Measurements from ENCODE around the gene KIF19. TPM values are rescaled to one million over a fixed set of nuclear protein-coding genes. Genes with fewer than 3 reads are reported as not detected.

The KIF19 gene
- total RNA-seq, 1 experiment from 2014 or later = 0.15 TPM

- Histone ChIP-seq H3K4me1 (ENCODE audit: control insufficient read depth in 1 of 2, insufficient read depth in 2 of 2, low read length in 2 of 2) (peaks cover 7 to 20% of the 10 kb centered on the region in 2 experiments; a peak in 3 of 4 replicates), H3K36me3 (ENCODE audit: control insufficient read depth in 1 of 2, insufficient read depth in 2 of 2, low read length in 2 of 2) (no peaks in the 10 kb centered on the region), H3K4me3 (replicated peaks in 1 of 2; ENCODE audit: low read depth in 1 of 2, low read length in 2 of 2) (no peak overlapping the region), H4K20me1 (ENCODE audit: insufficient read depth) (no peaks in the 10 kb centered on the region), H3K9ac (ENCODE audit: low read length) (no peak overlapping the region), H3K79me2 (ENCODE audit: insufficient read depth, low read length) (no peaks in the 10 kb centered on the region), H2AFZ (ENCODE audit: low read depth, low read length, poor library complexity, severe bottlenecking) (no peak overlapping the region), H3K27ac (ENCODE audit: low read depth, low read length) (no peak overlapping the region), H3K9me3 (ENCODE audit: control insufficient read depth in 1 of 2, insufficient read depth in 1 of 2, low read depth in 1 of 2, low read length in 2 of 2) (no peaks in the 10 kb centered on the region), H3K9me2 (ENCODE audit: insufficient read depth) (no peaks in the 10 kb centered on the region), H3K27me3 (ENCODE audit: insufficient read depth, low read length) (no peaks in the 10 kb centered on the region), H3K4me2 (ENCODE audit: low read length) (no peak overlapping the region)
- CTCF ChIA-PET = interaction anchor here (1.1 to 3.3 kb wide), 2 partner anchors 11 to 60 kb away, joined by 3 to 16 read pairs; partner anchors contain the start of gene GPR142
- DNase-seq (ENCODE audit: low read depth, low spot score) (no peak), ATAC-seq (no peak)
- no peak for TF ChIP-seq MAX (IDR thresholded peaks at IDR 0.05)
- TF ChIP-seq SRF (IDR thresholded peaks at IDR 0.05; ENCODE audit: low read depth) = no peak
- RAD21 ChIA-PET (ENCODE audit: low non-redundant PET in 1 of 2, low total read pairs in 2 of 2, uncharacterized antibody in 2 of 2, unreplicated experiment in 2 of 2) = no interaction called here
- intact Hi-C loops (cut with micrococcal nuclease) = no loop called here
- POLR2A ChIA-PET = no interaction called here
- no TSS peak for BruUV-seq (replicated peaks)
Observed at GRCh38 chr17:74356646-74357465, 30.8 kb downstream of the KIF19 start.

GRCh38 chr17:74357466-74357809 is 31.4 kb downstream of the KIF19 start:
- no peaks in the 10 kb centered on the region for H4K20me1 ChIP-seq (ENCODE audit: insufficient read depth)
- no TSS peak for BruUV-seq (replicated peaks)
- no peak overlapping the region for H3K9ac ChIP-seq (ENCODE audit: low read length)
- H3K4me1 ChIP-seq (ENCODE audit: control insufficient read depth in 1 of 2, insufficient read depth in 2 of 2, low read length in 2 of 2) = peaks cover 7 to 21% of the 10 kb centered on the region in 2 experiments; a peak in 3 of 4 replicates
- DNase-seq (ENCODE audit: low read depth, low spot score) (no peak), ATAC-seq (no peak)
- POLR2A ChIA-PET = no interaction called here
- no peaks in the 10 kb centered on the region for H3K36me3 ChIP-seq (ENCODE audit: control insufficient read depth in 1 of 2, insufficient read depth in 2 of 2, low read length in 2 of 2)
- H3K27me3 ChIP-seq (ENCODE audit: insufficient read depth, low read length) = no peaks in the 10 kb centered on the region
- CTCF ChIA-PET = interaction anchor here (1.1 to 3.3 kb wide), 2 partner anchors 11 to 61 kb away, joined by 3 to 16 read pairs; partner anchors contain the start of gene GPR142
- no peaks in the 10 kb centered on the region for H3K9me3 ChIP-seq (ENCODE audit: control insufficient read depth in 1 of 2, insufficient read depth in 1 of 2, low read depth in 1 of 2, low read length in 2 of 2)
- no peaks in the 10 kb centered on the region for H3K79me2 ChIP-seq (ENCODE audit: insufficient read depth, low read length)
- no peak overlapping the region for H3K4me3 ChIP-seq (replicated peaks in 1 of 2; ENCODE audit: low read depth in 1 of 2, low read length in 2 of 2)
- RAD21 ChIA-PET (ENCODE audit: low non-redundant PET in 1 of 2, low total read pairs in 2 of 2, uncharacterized antibody in 2 of 2, unreplicated experiment in 2 of 2) = no interaction called here
- no peak overlapping the region for H2AFZ ChIP-seq (ENCODE audit: low read depth, low read length, poor library complexity, severe bottlenecking)
- no peak for TF ChIP-seq ZFX (IDR thresholded peaks at IDR 0.05)
- TF ChIP-seq ZNF274 (IDR thresholded peaks at IDR 0.05; ENCODE audit: low read depth, low read length) = no peak
- TF ChIP-seq YY1 (IDR thresholded peaks at IDR 0.05; ENCODE audit: extremely low read depth, insufficient replicate concordance, low read depth, low read length) = no peak
- no peak for TF ChIP-seq CBX3 (IDR thresholded peaks at IDR 0.05; ENCODE audit: low read depth)
- TF ChIP-seq ATF3 (IDR thresholded peaks at IDR 0.05) = no peak
- no peak for TF ChIP-seq RAD21 (IDR thresholded peaks at IDR 0.05; ENCODE audit: low read depth)
- no peak overlapping the region for H3K4me2 ChIP-seq (ENCODE audit: low read length)
- no peaks in the 10 kb centered on the region for H3K9me2 ChIP-seq (ENCODE audit: insufficient read depth)
- no peak overlapping the region for H3K27ac ChIP-seq (ENCODE audit: low read depth, low read length)
- intact Hi-C loops (cut with micrococcal nuclease) = no loop called here
